ENCODE measurements around the gene ZNF467.

Gene ZNF467

GRCh38 chr7:149767068-149767467, 6.3 kb downstream of the ZNF467 start:
- DNase-seq, result no peak

GRCh38 chr7:149766135-149766675, 7.2 kb downstream of the ZNF467 start:
- DNase-seq, result no peak

GRCh38 chr7:149765399-149766121, 7.8 kb downstream of the ZNF467 start:
- DNase-seq, result no peak

- no peak for DNase-seq
These were observed 8.6 kb downstream of the ZNF467 start for GRCh38 chr7:149764481-149765398.

- DNase-seq, result no peak
These were observed 9.7 kb downstream of the ZNF467 start for GRCh38 chr7:149763563-149764240.

- no peak for DNase-seq
These were observed 10.8 kb downstream of the ZNF467 start for GRCh38 chr7:149762610-149763009.

- DNase-seq, result no peak
These were observed 11.3 kb downstream of the ZNF467 start for GRCh38 chr7:149762089-149762488.

- no peak for DNase-seq
These were observed 12.1 kb downstream of the ZNF467 start for GRCh38 chr7:149761307-149761706.

- no peak for DNase-seq
These were observed 12.8 kb downstream of the ZNF467 start for GRCh38 chr7:149760538-149760937.

- no peak for DNase-seq
These were observed 14.1 kb downstream of the ZNF467 start for GRCh38 chr7:149759093-149759860.

GRCh38 chr7:149753375-149754233, 19.8 kb downstream of the ZNF467 start:
- DNase-seq, result no peak

GRCh38 chr7:149752646-149753045, 20.7 kb downstream of the ZNF467 start:
- no peak for DNase-seq

GRCh38 chr7:149751043-149751775, 22.2 kb downstream of the ZNF467 start:
- no peak for DNase-seq

GRCh38 chr7:149750122-149750845, 23.1 kb downstream of the ZNF467 start:
- DNase-seq, result no peak

- DNase-seq, result no peak
These were observed 25.1 kb downstream of the ZNF467 start for GRCh38 chr7:149748076-149748874.

GRCh38 chr7:149743476-149744255, 29.7 kb downstream of the ZNF467 start:
- DNase-seq, result no peak

- peak; percentile 64 for DNase-seq
These were observed 31.2 kb downstream of the ZNF467 start for GRCh38 chr7:149742075-149742701.

- no peak for DNase-seq
These were observed 31.8 kb downstream of the ZNF467 start for GRCh38 chr7:149741629-149742028.

All from CD4-positive, alpha-beta T cell treated with Interleukin-10 for 1 hour (primary cell).